K562 (cell line): ENCODE data around the gene HMGA1. TPM values are rescaled to one million over a fixed set of nuclear protein-coding genes. Genes with fewer than 3 reads are reported as not detected.
A peak's percentile ranks its signal among the peaks of the same experiment; 100 is the strongest.

Experiments used
- FOXO4 ChIP-seq: fragments of 450-650 bp; formaldehyde crosslinking; IDR thresholded peaks from 2 replicates; pipeline ENCODE4 v1.4.0; 2020; ENCODE audit warnings: mild to moderate bottlenecking, moderate library complexity
- HDAC1 ChIP-seq, 2 experiments: fragments of 450-650 bp; IDR thresholded peaks; 2 replicates each; pipeline ENCODE4 v1.6.1; 2016 to 2017; ENCODE audit warnings: inconsistent platforms in 1 of 2, mild to moderate bottlenecking in 1 of 2, moderate library complexity in 1 of 2
- ILK ChIP-seq: fragments of 450-650 bp; IDR thresholded peaks from 2 replicates; pipeline ENCODE4 v1.6.1; 2016; ENCODE audit warnings: missing genetic modification characterization, low read depth, mild to moderate bottlenecking, missing compliant biosample characterization, moderate library complexity, borderline replicate concordance
- MCM3 ChIP-seq: fragments of 450-650 bp; IDR thresholded peaks from 2 replicates; pipeline ENCODE4 v1.6.1; 2016
- MEF2A ChIP-seq: IDR thresholded peaks from 2 replicates; pipeline ENCODE4 v1.6.1; 2011; ENCODE audit warnings: low read depth, mild to moderate bottlenecking, low read length, moderate library complexity; ENCODE audit not compliant: control insufficient read depth
- MNT ChIP-seq, 2 experiments: fragments of 450-650 bp; conservative IDR thresholded peaks; 2 replicates each; pipeline ENCODE4 v1.6.1; 2017; ENCODE audit warnings: mild to moderate bottlenecking in 2 of 2, moderate library complexity in 2 of 2
- NELFE ChIP-seq: IDR thresholded peaks from 2 replicates; pipeline ENCODE4 v1.6.1; 2011; ENCODE audit warnings: mild to moderate bottlenecking; ENCODE audit not compliant: insufficient read depth, insufficient read length
- RBBP5 ChIP-seq: fragments of 200-600 bp; sonication (generic); IDR thresholded peaks from 2 replicates; pipeline ENCODE4 v1.6.1; 2012; ENCODE audit warnings: borderline replicate concordance, mild to moderate bottlenecking, low read length, control low read depth, inconsistent platforms; ENCODE audit not compliant: insufficient read depth, poor library complexity, severe bottlenecking
- RBM17 ChIP-seq: fragments of 200-400 bp; formaldehyde crosslinking; IDR thresholded peaks from 2 replicates; pipeline ENCODE4 v1.6.1; 2017; ENCODE audit warnings: low read depth, mild to moderate bottlenecking, low read length, borderline replicate concordance
- SAFB2 ChIP-seq: fragments of 200-400 bp; formaldehyde crosslinking; IDR thresholded peaks from 2 replicates; pipeline ENCODE4 v1.6.1; 2018; ENCODE audit warnings: borderline replicate concordance, low read length, low read depth, moderate library complexity; ENCODE audit not compliant: severe bottlenecking
- SMARCC2 ChIP-seq: fragments of 450-650 bp; IDR thresholded peaks from 2 replicates; pipeline ENCODE4 v1.6.1; 2017; ENCODE audit warnings: antibody characterized with exemption, moderate library complexity, mild to moderate bottlenecking, low read depth
- SNAPC5 ChIP-seq: fragments of 250-450 bp; sonication (Bioruptor Pico); IDR thresholded peaks from 2 replicates; pipeline ENCODE4 v1.8.0; 2021; ENCODE audit warnings: moderate library complexity, mild to moderate bottlenecking, inconsistent platforms
- SOX6 ChIP-seq: fragments of 450-650 bp; IDR thresholded peaks from 2 replicates; pipeline ENCODE4 v1.6.1; 2014; ENCODE audit warnings: mild to moderate bottlenecking
- THRAP3 ChIP-seq: fragments of 450-650 bp; IDR thresholded peaks from 2 replicates; pipeline ENCODE4 v1.6.1; 2016; ENCODE audit warnings: mild to moderate bottlenecking, inconsistent platforms, borderline replicate concordance
- ZNF146 ChIP-seq: IDR thresholded peaks from one replicate; pipeline ENCODE4 v1.6.1; 2018; ENCODE audit warnings: missing compliant biosample characterization; ENCODE audit not compliant: unreplicated experiment
- ZNF175 ChIP-seq: fragments of 200-800 bp; sonication (Bioruptor generic); IDR thresholded peaks from 2 replicates; pipeline ENCODE4 v1.6.1; 2016; ENCODE audit warnings: low read depth, mild to moderate bottlenecking, missing genetic modification characterization, missing compliant biosample characterization
- ZNF280B ChIP-seq: fragments of 250-450 bp; sonication (Bioruptor Pico); IDR thresholded peaks from 2 replicates; pipeline ENCODE4 v1.5.1; 2021; ENCODE audit warnings: mild to moderate bottlenecking
- ZNF324 ChIP-seq: fragments of 250-450 bp; sonication (Bioruptor Pico); IDR thresholded peaks from 2 replicates; pipeline ENCODE4 v1.4.0; 2020; ENCODE audit warnings: mild to moderate bottlenecking
- ZNF431 ChIP-seq: sonication (generic); formaldehyde crosslinking; IDR thresholded peaks from 2 replicates; pipeline ENCODE4 v1.8.0; 2022; ENCODE audit warnings: mild to moderate bottlenecking, missing genetic modification reagents
- ZNF445 ChIP-seq: fragments of 250-450 bp; sonication (Bioruptor Pico); IDR thresholded peaks from 2 replicates; pipeline ENCODE4 v1.4.0; 2020; ENCODE audit warnings: low read depth, mild to moderate bottlenecking, moderate library complexity
- ZNF511 ChIP-seq: sonication (generic); formaldehyde crosslinking; IDR thresholded peaks from 2 replicates; pipeline ENCODE4 v1.8.0; 2022; ENCODE audit warnings: mild to moderate bottlenecking, missing genetic modification reagents
- ZNF707 ChIP-seq: fragments of 250-450 bp; sonication (Bioruptor Pico); conservative IDR thresholded peaks from 2 replicates; pipeline ENCODE4 v1.8.0; 2022; ENCODE audit warnings: inconsistent platforms, mild to moderate bottlenecking, moderate library complexity
- ZNF764 ChIP-seq: fragments of 250-450 bp; sonication (Bioruptor Pico); IDR thresholded peaks from 2 replicates; pipeline ENCODE4 v1.4.0; 2020; ENCODE audit warnings: low read depth, mild to moderate bottlenecking, moderate library complexity
- polyA plus RNA-seq, 8 experiments: library from polyadenylated mRNA; depleted of rRNA in 4 of 8; stranded (reverse) in 5 of 8; unstranded in 3 of 8; fragments of >200 nt; fragmentation: Nextera tagmentation in 2 of 8; fragmentation: Illumina TruSeq in 1 of 8; extraction: Ambion mirVana in 2 of 8; extraction: Trizol in 1 of 8; gene quantifications; 2 replicates each; pipeline versions ENCODE4 v1.2.1 to v1.2.3, GENCODE V29; 2011 to 2014; ENCODE audit warnings: inconsistent platforms in 1 of 8, missing spikeins in 1 of 8
- total RNA-seq, 7 experiments: library from RNA; depleted of rRNA in 6 of 7; stranded (reverse); fragments of >200 nt in 6 of 7; fragmentation: Illumina TruSeq in 2 of 7; extraction: Trizol in 2 of 7; gene quantifications; 2 replicates each; pipeline versions ENCODE4 v1.2.1 to v1.2.3, GENCODE V29; 2011 to 2021; ENCODE audit warnings: low replicate concordance in 1 of 7

Gene HMGA1
- total and polyA plus RNA-seq, 9 of the 15 experiments (the other 6 are each of a cell fraction or from before 2014, with no cell fraction given), result 27.8 to 1,947 (median 594) TPM

GRCh38 chr6:34248727-34249468, 12.2 kb downstream of the HMGA1 start, which contains the start of gene SMIM29 (continued):
- peak; percentile 84 to 92 for TF ChIP-seq MNT (conservative IDR thresholded peaks at IDR 0.05)
- no peak for TF ChIP-seq ZNF707 (CRISPR knock-in tag)
- TF ChIP-seq FOXO4 (CRISPR knock-in tag), result no peak
- no peak for TF ChIP-seq THRAP3
- TF ChIP-seq ZNF511 (CRISPR knock-in tag), result no peak; the same call in 1 of the 2 replicates
- no peak for TF ChIP-seq RBM17
- TF ChIP-seq ZNF175 (CRISPR knock-in tag), result no peak
- no peak for TF ChIP-seq ZNF324 (CRISPR knock-in tag)
- no peak for TF ChIP-seq ZNF431 (CRISPR knock-in tag)
- TF ChIP-seq ILK (tag), result no peak
- peak; percentile 19; the same call in 1 of the 2 replicates for TF ChIP-seq SOX6
- peak in 1 of 2 experiments; percentile 96; a peak in 2 of 4 replicates for TF ChIP-seq HDAC1 (IDR thresholded peaks at IDR 0.05)
- TF ChIP-seq ZNF280B (CRISPR knock-in tag), result no peak
- no peak for TF ChIP-seq NELFE
- TF ChIP-seq SMARCC2, result no peak
- no peak for TF ChIP-seq ZNF764 (CRISPR knock-in tag)
- no peak for TF ChIP-seq SNAPC5 (CRISPR knock-in tag)
- TF ChIP-seq MCM3, result no peak
- TF ChIP-seq MEF2A, result no peak
- no peak for TF ChIP-seq ZNF445 (CRISPR knock-in tag)
- TF ChIP-seq RBBP5, result peak; percentile 60
- no peak for TF ChIP-seq ZNF146
- no peak for TF ChIP-seq SAFB2
